HEK293 (cell line): ENCODE measurements around the gene GART.

Experiments used
- GLI4 ChIP-seq: fragments of 450-650 bp; formaldehyde crosslinking; IDR thresholded peaks from 2 replicates; pipeline ENCODE4 v1.5.1; 2016; ENCODE audit warnings: missing biosample characterization, missing genetic modification characterization
- SCRT2 ChIP-seq: fragments of 450-650 bp; formaldehyde crosslinking; IDR thresholded peaks from 2 replicates; pipeline ENCODE4 v1.5.1; 2016; ENCODE audit warnings: missing biosample characterization, missing genetic modification characterization
- TCF7L2 ChIP-seq: IDR thresholded peaks from 2 replicates; pipeline ENCODE4 v1.6.1; 2011; ENCODE audit warnings: low read depth, mild to moderate bottlenecking, inconsistent platforms, low read length, moderate library complexity, borderline replicate concordance
- TRIM28 ChIP-seq: IDR thresholded peaks from 2 replicates; pipeline ENCODE4 v1.6.1; 2011; ENCODE audit warnings: low read length, control low read depth, borderline replicate concordance
- ZNF10 ChIP-seq: fragments of 450-650 bp; formaldehyde crosslinking; IDR thresholded peaks from 2 replicates; pipeline ENCODE4 v1.5.1; 2017; ENCODE audit warnings: missing biosample characterization, missing genetic modification characterization
- ZNF133 ChIP-seq: fragments of 450-650 bp; formaldehyde crosslinking; IDR thresholded peaks from 2 replicates; pipeline ENCODE4 v1.5.1; 2016; ENCODE audit warnings: missing biosample characterization, missing genetic modification characterization
- ZNF138 ChIP-seq: fragments of 450-650 bp; formaldehyde crosslinking; IDR thresholded peaks from 2 replicates; pipeline ENCODE4 v1.5.1; 2016; ENCODE audit warnings: missing biosample characterization, missing genetic modification characterization, borderline replicate concordance
- ZNF19 ChIP-seq: fragments of 450-650 bp; formaldehyde crosslinking; IDR thresholded peaks from 2 replicates; pipeline ENCODE4; 2016; ENCODE audit warnings: missing biosample characterization, missing genetic modification characterization, low read depth
- ZNF274 ChIP-seq, 2 experiments: fragments of 200-500 bp in 1 of 2; fragments of 450-650 bp in 1 of 2; sonication (Bioruptor generic) in 1 of 2; formaldehyde crosslinking in 1 of 2; IDR thresholded peaks; 2 replicates each; pipeline versions ENCODE4 v1.5.1 to v1.6.1; 2014 to 2016; ENCODE audit warnings: borderline replicate concordance in 1 of 2, inconsistent platforms in 1 of 2, low read length in 1 of 2, missing biosample characterization in 1 of 2, missing genetic modification characterization in 1 of 2
- ZNF501 ChIP-seq: fragments of 450-650 bp; formaldehyde crosslinking; IDR thresholded peaks from 2 replicates; pipeline ENCODE4 v1.5.1; 2016; ENCODE audit warnings: missing biosample characterization, missing genetic modification characterization
- ZNF768 ChIP-seq: fragments of 450-650 bp; formaldehyde crosslinking; IDR thresholded peaks from 2 replicates; pipeline ENCODE4 v1.5.1; 2018; ENCODE audit warnings: missing biosample characterization, mild to moderate bottlenecking, missing genetic modification characterization
- ZNF785 ChIP-seq: fragments of 450-650 bp; formaldehyde crosslinking; IDR thresholded peaks from 2 replicates; pipeline ENCODE4 v1.5.1; 2016; ENCODE audit warnings: missing biosample characterization, missing genetic modification characterization
- TF ChIP-seq, protein P1 (sequence below): fragments of 450-650 bp; formaldehyde crosslinking; IDR thresholded peaks from 2 replicates; pipeline ENCODE4 v1.5.1; 2016; ENCODE audit warnings: missing biosample characterization, missing genetic modification characterization
- TF ChIP-seq, protein P2 (sequence below): fragments of 450-650 bp; formaldehyde crosslinking; IDR thresholded peaks from 2 replicates; pipeline ENCODE4 v1.5.1; 2016; ENCODE audit warnings: missing biosample characterization, missing genetic modification characterization

DNA sequence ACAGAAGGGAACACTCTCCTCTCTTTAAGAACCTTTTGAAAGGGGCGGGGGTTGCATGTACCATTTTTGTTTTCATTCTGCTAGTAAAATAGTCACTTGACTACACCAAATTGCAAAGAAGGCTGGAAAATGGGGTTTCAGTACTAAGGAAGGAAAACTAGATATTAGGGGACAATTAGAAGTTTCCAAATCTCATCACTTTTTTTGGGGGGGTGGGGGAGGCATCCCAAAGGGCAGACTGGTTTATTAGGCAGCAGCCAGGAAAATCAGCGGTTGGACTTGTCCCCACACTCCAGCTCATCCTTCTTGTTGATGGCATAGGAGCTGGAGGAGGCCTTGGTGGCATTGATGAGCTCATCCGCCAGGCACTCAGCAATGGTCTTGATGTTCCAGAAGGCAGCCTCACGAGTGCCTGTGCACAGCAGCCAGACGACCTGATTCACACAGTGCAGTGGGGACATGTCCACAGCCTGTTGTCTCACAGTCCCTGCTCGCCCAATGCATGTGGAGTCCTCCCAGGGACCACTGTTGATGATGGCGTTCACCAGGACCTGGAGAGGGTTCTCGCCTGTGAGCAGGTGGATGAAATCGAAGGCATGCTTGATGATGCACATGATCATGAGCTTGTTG is 60.5 kb downstream of the GART start:
- no peak for TF ChIP-seq TCF7L2
- TF ChIP-seq ZNF10, result no peak
- TF ChIP-seq, protein P1, sequence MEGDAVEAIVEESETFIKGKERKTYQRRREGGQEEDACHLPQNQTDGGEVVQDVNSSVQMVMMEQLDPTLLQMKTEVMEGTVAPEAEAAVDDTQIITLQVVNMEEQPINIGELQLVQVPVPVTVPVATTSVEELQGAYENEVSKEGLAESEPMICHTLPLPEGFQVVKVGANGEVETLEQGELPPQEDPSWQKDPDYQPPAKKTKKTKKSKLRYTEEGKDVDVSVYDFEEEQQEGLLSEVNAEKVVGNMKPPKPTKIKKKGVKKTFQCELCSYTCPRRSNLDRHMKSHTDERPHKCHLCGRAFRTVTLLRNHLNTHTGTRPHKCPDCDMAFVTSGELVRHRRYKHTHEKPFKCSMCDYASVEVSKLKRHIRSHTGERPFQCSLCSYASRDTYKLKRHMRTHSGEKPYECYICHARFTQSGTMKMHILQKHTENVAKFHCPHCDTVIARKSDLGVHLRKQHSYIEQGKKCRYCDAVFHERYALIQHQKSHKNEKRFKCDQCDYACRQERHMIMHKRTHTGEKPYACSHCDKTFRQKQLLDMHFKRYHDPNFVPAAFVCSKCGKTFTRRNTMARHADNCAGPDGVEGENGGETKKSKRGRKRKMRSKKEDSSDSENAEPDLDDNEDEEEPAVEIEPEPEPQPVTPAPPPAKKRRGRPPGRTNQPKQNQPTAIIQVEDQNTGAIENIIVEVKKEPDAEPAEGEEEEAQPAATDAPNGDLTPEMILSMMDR (tag by site-specific recombination), result no peak
- TF ChIP-seq GLI4, result no peak
- TF ChIP-seq SCRT2 (tag by site-specific recombination), result peak; percentile 66
- TF ChIP-seq, protein P2, sequence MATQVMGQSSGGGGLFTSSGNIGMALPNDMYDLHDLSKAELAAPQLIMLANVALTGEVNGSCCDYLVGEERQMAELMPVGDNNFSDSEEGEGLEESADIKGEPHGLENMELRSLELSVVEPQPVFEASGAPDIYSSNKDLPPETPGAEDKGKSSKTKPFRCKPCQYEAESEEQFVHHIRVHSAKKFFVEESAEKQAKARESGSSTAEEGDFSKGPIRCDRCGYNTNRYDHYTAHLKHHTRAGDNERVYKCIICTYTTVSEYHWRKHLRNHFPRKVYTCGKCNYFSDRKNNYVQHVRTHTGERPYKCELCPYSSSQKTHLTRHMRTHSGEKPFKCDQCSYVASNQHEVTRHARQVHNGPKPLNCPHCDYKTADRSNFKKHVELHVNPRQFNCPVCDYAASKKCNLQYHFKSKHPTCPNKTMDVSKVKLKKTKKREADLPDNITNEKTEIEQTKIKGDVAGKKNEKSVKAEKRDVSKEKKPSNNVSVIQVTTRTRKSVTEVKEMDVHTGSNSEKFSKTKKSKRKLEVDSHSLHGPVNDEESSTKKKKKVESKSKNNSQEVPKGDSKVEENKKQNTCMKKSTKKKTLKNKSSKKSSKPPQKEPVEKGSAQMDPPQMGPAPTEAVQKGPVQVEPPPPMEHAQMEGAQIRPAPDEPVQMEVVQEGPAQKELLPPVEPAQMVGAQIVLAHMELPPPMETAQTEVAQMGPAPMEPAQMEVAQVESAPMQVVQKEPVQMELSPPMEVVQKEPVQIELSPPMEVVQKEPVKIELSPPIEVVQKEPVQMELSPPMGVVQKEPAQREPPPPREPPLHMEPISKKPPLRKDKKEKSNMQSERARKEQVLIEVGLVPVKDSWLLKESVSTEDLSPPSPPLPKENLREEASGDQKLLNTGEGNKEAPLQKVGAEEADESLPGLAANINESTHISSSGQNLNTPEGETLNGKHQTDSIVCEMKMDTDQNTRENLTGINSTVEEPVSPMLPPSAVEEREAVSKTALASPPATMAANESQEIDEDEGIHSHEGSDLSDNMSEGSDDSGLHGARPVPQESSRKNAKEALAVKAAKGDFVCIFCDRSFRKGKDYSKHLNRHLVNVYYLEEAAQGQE, result no peak
- no peak for TF ChIP-seq TRIM28
- no peak for TF ChIP-seq ZNF274 (IDR thresholded peaks at IDR 0.05; ENCODE audit: low read length)
- no peak for TF ChIP-seq ZNF274 (tag by site-specific recombination; IDR thresholded peaks at IDR 0.05; ENCODE audit: borderline replicate concordance)
- no peak for TF ChIP-seq ZNF785 (tag by site-specific recombination)
- no peak for TF ChIP-seq ZNF138 (tag by site-specific recombination)
- no peak for TF ChIP-seq ZNF19 (tag by site-specific recombination)
- TF ChIP-seq ZNF768 (tag by site-specific recombination), result no peak
- no peak for TF ChIP-seq ZNF133 (tag by site-specific recombination)
- TF ChIP-seq ZNF501 (tag by site-specific recombination), result no peak
